DOHH2 (cell line): ENCODE data around the gene PILRA.

Experiments used
- CTCF ChIP-seq: fragments of 200-600 bp; sonication (generic); IDR thresholded peaks from one replicate; pipeline ENCODE4 v1.5.1; 2014; ENCODE audit warnings: antibody characterized with exemption, mild to moderate bottlenecking, low read depth, low read length; ENCODE audit not compliant: poor library complexity, severe bottlenecking
- EZH2phosphoT487 ChIP-seq: fragments of 200-600 bp; sonication (generic); IDR thresholded peaks from 2 replicates; pipeline ENCODE4 v1.6.1; 2017; ENCODE audit warnings: borderline replicate concordance, mild to moderate bottlenecking, antibody characterized with exemption, low read length, moderate library complexity, mixed read lengths

- TF ChIP-seq CTCF = no peak
- TF ChIP-seq EZH2phosphoT487 = no peak
Observed at GRCh38 chr7:100380196-100380595, 6.9 kb downstream of the PILRA start.
